ENCODE measurements around the gene PAN2. TPM values are rescaled to one million over a fixed set of nuclear protein-coding genes. Genes with fewer than 3 reads are reported as not detected.

PAN2 gene
- total RNA-seq, 1 donor from 2014 or later = 15.4 TPM

- no peak for DNase-seq (ENCODE audit: low read depth)
- Histone ChIP-seq H3K79me2 (ENCODE audit: insufficient read depth, low read length) (peaks cover 24% of the 10 kb centered on the region), H3K9me3 (ENCODE audit: insufficient read depth, low read depth, low read length) (no peaks in the 10 kb centered on the region), H3K4me1 (ENCODE audit: insufficient read depth, low read length) (peaks cover 11% of the 10 kb centered on the region), H3K27ac (ENCODE audit: low read depth, low read length) (no peak within 1 kb of the TSS), H3K9ac (ENCODE audit: low read length) (no peak within 1 kb of the TSS), H3K4me2 (ENCODE audit: low read length) (no peak within 1 kb of the TSS), H2AFZ (ENCODE audit: low read depth, low read length) (no peak within 1 kb of the TSS), H4K20me1 (ENCODE audit: insufficient read depth, low read length) (peaks cover 6% of the 10 kb centered on the region), H3K27me3 (ENCODE audit: insufficient read depth, low read length) (no peaks in the 10 kb centered on the region), H3K36me3 (ENCODE audit: insufficient read depth, low read length) (no peaks in the 10 kb centered on the region), H3K4me3 (ENCODE audit: insufficient read depth, low read depth, low read length) (no peak within 1 kb of the TSS)
- H3K4me3 Mint-ChIP-seq (ENCODE audit: unreplicated experiment) = peak within 1 kb of the TSS; percentile 70
- H3K27ac Mint-ChIP-seq (ENCODE audit: unreplicated experiment) = no peak within 1 kb of the TSS
- no peaks in the 10 kb centered on the region for H3K27me3 Mint-ChIP-seq (ENCODE audit: low read depth, unreplicated experiment)
- TF ChIP-seq, protein P1, sequence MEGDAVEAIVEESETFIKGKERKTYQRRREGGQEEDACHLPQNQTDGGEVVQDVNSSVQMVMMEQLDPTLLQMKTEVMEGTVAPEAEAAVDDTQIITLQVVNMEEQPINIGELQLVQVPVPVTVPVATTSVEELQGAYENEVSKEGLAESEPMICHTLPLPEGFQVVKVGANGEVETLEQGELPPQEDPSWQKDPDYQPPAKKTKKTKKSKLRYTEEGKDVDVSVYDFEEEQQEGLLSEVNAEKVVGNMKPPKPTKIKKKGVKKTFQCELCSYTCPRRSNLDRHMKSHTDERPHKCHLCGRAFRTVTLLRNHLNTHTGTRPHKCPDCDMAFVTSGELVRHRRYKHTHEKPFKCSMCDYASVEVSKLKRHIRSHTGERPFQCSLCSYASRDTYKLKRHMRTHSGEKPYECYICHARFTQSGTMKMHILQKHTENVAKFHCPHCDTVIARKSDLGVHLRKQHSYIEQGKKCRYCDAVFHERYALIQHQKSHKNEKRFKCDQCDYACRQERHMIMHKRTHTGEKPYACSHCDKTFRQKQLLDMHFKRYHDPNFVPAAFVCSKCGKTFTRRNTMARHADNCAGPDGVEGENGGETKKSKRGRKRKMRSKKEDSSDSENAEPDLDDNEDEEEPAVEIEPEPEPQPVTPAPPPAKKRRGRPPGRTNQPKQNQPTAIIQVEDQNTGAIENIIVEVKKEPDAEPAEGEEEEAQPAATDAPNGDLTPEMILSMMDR (IDR thresholded peaks at IDR 0.05; ENCODE audit: insufficient read depth, low read depth, low read length) = no peak
- no peak for TF ChIP-seq EZH2 (IDR thresholded peaks at IDR 0.05; ENCODE audit: insufficient read depth, low read length)
- peaks cover 3% of the 10 kb centered on the region for H3K4me1 Mint-ChIP-seq (ENCODE audit: low read depth, unreplicated experiment)
- H3K9me3 Mint-ChIP-seq (ENCODE audit: unreplicated experiment) = no peaks in the 10 kb centered on the region
- no peaks in the 10 kb centered on the region for H3K36me3 Mint-ChIP-seq (ENCODE audit: low read depth, unreplicated experiment)
- no peak for FAIRE-seq
Measured at GRCh38 chr12:56362130-56363059, 28.6 kb upstream of the PAN2 start, which contains the start of gene APOF. APOF (minus strand) TSS chr12:56362857; CDS start chr12:56362745, 112 bp downstream.

DNA sequence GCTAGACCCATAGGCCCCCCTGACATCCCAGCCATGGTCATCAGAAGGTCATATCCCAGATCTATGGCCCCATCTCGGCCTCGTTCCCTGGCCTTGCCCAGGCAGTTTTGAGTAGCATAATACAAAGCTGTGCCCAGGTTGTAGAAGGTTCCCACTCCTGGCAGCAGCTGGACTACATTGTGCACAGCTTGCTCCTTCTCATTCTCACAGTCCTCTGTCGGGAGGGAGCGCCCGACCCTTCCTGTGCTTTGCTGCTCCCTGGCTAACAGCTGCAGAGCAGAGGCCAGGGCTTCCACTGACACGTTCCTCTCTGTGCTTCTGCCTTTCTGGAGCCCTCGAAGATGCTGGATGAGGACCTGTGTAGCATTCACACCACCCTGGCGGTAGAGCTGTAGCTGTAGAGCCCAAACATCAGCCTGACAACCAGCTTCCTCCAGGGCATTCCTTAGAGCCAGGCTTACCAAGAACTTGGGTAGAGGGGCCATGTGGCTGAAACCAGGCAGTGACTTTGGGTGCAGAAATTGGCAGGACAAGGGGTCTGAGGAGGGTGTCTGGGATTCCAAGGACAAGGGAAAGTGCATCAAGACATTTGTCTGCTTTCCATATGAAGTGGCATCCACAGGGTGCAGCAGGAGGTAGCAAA is 27.8 kb upstream of the PAN2 start:
- H4K20me1 ChIP-seq (ENCODE audit: insufficient read depth, low read length) = peaks cover 6% of the 10 kb centered on the region
- no peak for FAIRE-seq
- Mint-ChIP-seq H3K27ac (ENCODE audit: unreplicated experiment) (no peak overlapping the region), H3K4me3 (ENCODE audit: unreplicated experiment) (peak overlapping the region; percentile 95), H3K27me3 (ENCODE audit: low read depth, unreplicated experiment) (no peaks in the 10 kb centered on the region), H3K36me3 (ENCODE audit: low read depth, unreplicated experiment) (no peaks in the 10 kb centered on the region), H3K4me1 (ENCODE audit: low read depth, unreplicated experiment) (peaks cover 4% of the 10 kb centered on the region), H3K9me3 (ENCODE audit: unreplicated experiment) (no peaks in the 10 kb centered on the region)
- no peaks in the 10 kb centered on the region for H3K27me3 ChIP-seq (ENCODE audit: insufficient read depth, low read length)
- H3K4me1 ChIP-seq (ENCODE audit: insufficient read depth, low read length) = peaks cover 11% of the 10 kb centered on the region
- peaks cover 30% of the 10 kb centered on the region for H3K79me2 ChIP-seq (ENCODE audit: insufficient read depth, low read length)
- DNase-seq (ENCODE audit: low read depth) = no peak
- no peak overlapping the region for H2AFZ ChIP-seq (ENCODE audit: low read depth, low read length)
- H3K9ac ChIP-seq (ENCODE audit: low read length) = no peak overlapping the region
- no peak overlapping the region for H3K4me3 ChIP-seq (ENCODE audit: insufficient read depth, low read depth, low read length)
- H3K9me3 ChIP-seq (ENCODE audit: insufficient read depth, low read depth, low read length) = no peaks in the 10 kb centered on the region
- no peak overlapping the region for H3K4me2 ChIP-seq (ENCODE audit: low read length)
- no peak overlapping the region for H3K27ac ChIP-seq (ENCODE audit: low read depth, low read length)
- TF ChIP-seq, protein P1 (IDR thresholded peaks at IDR 0.05; ENCODE audit: insufficient read depth, low read depth, low read length) = no peak
- TF ChIP-seq EZH2 (IDR thresholded peaks at IDR 0.05; ENCODE audit: insufficient read depth, low read length) = no peak
- H3K36me3 ChIP-seq (ENCODE audit: insufficient read depth, low read length) = no peaks in the 10 kb centered on the region
